Measurements from ENCODE around the gene ERLEC1. TPM values are rescaled to one million over a fixed set of nuclear protein-coding genes. Genes with fewer than 3 reads are reported as not detected.

ERLEC1 gene
- total RNA-seq, 3 donors from 2014 or later, result 31.9 to 40.1 (median 34.5) TPM

- intact Hi-C loops (cut with DNase I, micrococcal nuclease), result no loop called here
- TF ChIP-seq, protein P1, sequence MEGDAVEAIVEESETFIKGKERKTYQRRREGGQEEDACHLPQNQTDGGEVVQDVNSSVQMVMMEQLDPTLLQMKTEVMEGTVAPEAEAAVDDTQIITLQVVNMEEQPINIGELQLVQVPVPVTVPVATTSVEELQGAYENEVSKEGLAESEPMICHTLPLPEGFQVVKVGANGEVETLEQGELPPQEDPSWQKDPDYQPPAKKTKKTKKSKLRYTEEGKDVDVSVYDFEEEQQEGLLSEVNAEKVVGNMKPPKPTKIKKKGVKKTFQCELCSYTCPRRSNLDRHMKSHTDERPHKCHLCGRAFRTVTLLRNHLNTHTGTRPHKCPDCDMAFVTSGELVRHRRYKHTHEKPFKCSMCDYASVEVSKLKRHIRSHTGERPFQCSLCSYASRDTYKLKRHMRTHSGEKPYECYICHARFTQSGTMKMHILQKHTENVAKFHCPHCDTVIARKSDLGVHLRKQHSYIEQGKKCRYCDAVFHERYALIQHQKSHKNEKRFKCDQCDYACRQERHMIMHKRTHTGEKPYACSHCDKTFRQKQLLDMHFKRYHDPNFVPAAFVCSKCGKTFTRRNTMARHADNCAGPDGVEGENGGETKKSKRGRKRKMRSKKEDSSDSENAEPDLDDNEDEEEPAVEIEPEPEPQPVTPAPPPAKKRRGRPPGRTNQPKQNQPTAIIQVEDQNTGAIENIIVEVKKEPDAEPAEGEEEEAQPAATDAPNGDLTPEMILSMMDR (IDR thresholded peaks at IDR 0.05), result no peak
- Histone ChIP-seq H3K4me3 (no peak overlapping the region), H3K36me3 (ENCODE audit: low read depth) (no peaks in the 10 kb centered on the region), H3K9me3 (no peaks in the 10 kb centered on the region), H3K4me1 (ENCODE audit: low read depth) (no peaks in the 10 kb centered on the region)
- DNase-seq (no peak), ATAC-seq (no peak)
Observed at GRCh38 chr2:53750041-53750768, 36.6 kb upstream of the ERLEC1 start.

DNA sequence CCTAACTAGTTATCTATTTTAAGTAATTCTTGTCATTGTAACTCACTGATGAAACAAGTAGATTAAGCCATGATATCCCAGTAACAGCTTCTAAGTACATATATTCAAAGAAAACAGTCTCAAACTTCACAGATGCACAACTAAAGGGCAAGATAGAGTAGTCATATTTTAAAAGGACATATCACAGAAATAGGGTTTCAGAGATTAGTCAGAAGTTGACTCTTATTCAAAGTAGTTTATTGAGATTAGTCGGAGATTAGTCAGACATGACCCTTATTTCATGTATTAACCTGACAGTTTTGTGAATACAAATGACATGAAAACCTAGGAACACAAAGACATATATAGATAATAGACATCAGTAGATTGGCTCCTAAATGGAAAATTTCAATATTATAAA, 35.1 kb upstream of the ERLEC1 start:
- intact Hi-C loops (cut with DNase I, micrococcal nuclease), result no loop called here
- DNase-seq (no peak), ATAC-seq (no peak)
- no peaks in the 10 kb centered on the region for H3K4me1 ChIP-seq (ENCODE audit: low read depth)
- TF ChIP-seq, protein P1 (IDR thresholded peaks at IDR 0.05), result no peak
- no peak overlapping the region for H3K4me3 ChIP-seq
- no peaks in the 10 kb centered on the region for H3K9me3 ChIP-seq
- H3K36me3 ChIP-seq (ENCODE audit: low read depth), result no peaks in the 10 kb centered on the region

- no peaks in the 10 kb centered on the region for H3K9me3 ChIP-seq
- TF ChIP-seq, protein P1 (IDR thresholded peaks at IDR 0.05), result no peak
- H3K4me3 ChIP-seq, result no peak overlapping the region
- no peaks in the 10 kb centered on the region for H3K36me3 ChIP-seq (ENCODE audit: low read depth)
- intact Hi-C loops (cut with DNase I, micrococcal nuclease), result no loop called here
- H3K4me1 ChIP-seq (ENCODE audit: low read depth), result no peaks in the 10 kb centered on the region
- DNase-seq, result no peak
- ATAC-seq, result no peak
Observed at GRCh38 chr2:53752385-53752784, 34.5 kb upstream of the ERLEC1 start.

- intact Hi-C loops (cut with DNase I, micrococcal nuclease), result no loop called here
- TF ChIP-seq, protein P1 (IDR thresholded peaks at IDR 0.05), result no peak
Observed at GRCh38 chr2:53753041-53753440, 33.8 kb upstream of the ERLEC1 start.

GRCh38 chr2:53755121-53755520, 31.7 kb upstream of the ERLEC1 start:
- peak; percentile 70 for ATAC-seq
- intact Hi-C loops (cut with DNase I, micrococcal nuclease), result no loop called here
- DNase-seq, result peak in 2 of 3 donors; percentile 43 to 62
- Histone ChIP-seq H3K4me1 (ENCODE audit: low read depth) (no peaks in the 10 kb centered on the region), H3K36me3 (ENCODE audit: low read depth) (no peaks in the 10 kb centered on the region), H3K4me3 (no peak overlapping the region), H3K9me3 (no peaks in the 10 kb centered on the region)
- TF ChIP-seq, protein P1 (IDR thresholded peaks at IDR 0.05), result no peak

More at GRCh38 chr2:53753041-53753440, 33.8 kb upstream of the ERLEC1 start:
- no peak for ATAC-seq
- no peak overlapping the region for H3K4me3 ChIP-seq
- no peaks in the 10 kb centered on the region for H3K4me1 ChIP-seq (ENCODE audit: low read depth)
- no peak for DNase-seq
- H3K36me3 ChIP-seq (ENCODE audit: low read depth), result no peaks in the 10 kb centered on the region
- H3K9me3 ChIP-seq, result no peaks in the 10 kb centered on the region
